Upper lobe of right lung (tissue), 1 donor: Measurements from ENCODE around the gene NUTF2. TPM values are rescaled to one million over a fixed set of nuclear protein-coding genes. Genes with fewer than 3 reads are reported as not detected.

ENCODE experiments used
- ATAC-seq: fragments of 200-7000 bp; cut with Tn5 transposase; one replicate; pipeline ENCODE4 v1.9.1; 2020; ENCODE audit warnings: mild to moderate bottlenecking, moderate library complexity
- DNase-seq: peaks from one replicate; pipeline ENCODE4 v3.0.0-alpha.2; 2020
- H3K27ac ChIP-seq: fragments of 200-600 bp; one replicate; pipeline ENCODE4 v1.8.0; 2022
- H3K27me3 ChIP-seq: fragments of 200-600 bp; one replicate; pipeline ENCODE4 v1.8.0; 2022; ENCODE audit warnings: mild to moderate bottlenecking
- H3K36me3 ChIP-seq: fragments of 200-600 bp; one replicate; pipeline ENCODE4 v1.8.0; 2022
- H3K4me1 ChIP-seq: fragments of 200-600 bp; one replicate; pipeline ENCODE4 v1.8.0; 2022
- H3K4me3 ChIP-seq: fragments of 200-600 bp; one replicate; pipeline ENCODE4 v1.8.0; 2022; ENCODE audit warnings: mild to moderate bottlenecking
- H3K9me3 ChIP-seq: fragments of 200-600 bp; one replicate; pipeline ENCODE4 v1.8.0; 2022
- CTCF ChIP-seq: fragments of 200-600 bp; IDR thresholded peaks from one replicate; pipeline ENCODE4 v1.8.0; 2022; ENCODE audit warnings: antibody characterized with exemption
- intact Hi-C: fragments of 100-400 bp; cut with DNase I; formaldehyde crosslinking; loops from one replicate; pipeline ENCODE4 v1.11.0; 2022
- total RNA-seq: library from RNA; stranded (reverse); fragmentation: NEBNext Ultra II Directional; extraction: Animal tissue kit (Norgen Biotek cat#: 25700); gene quantifications from one replicate; pipeline ENCODE4 v1.2.1, GENCODE V29; 2021
- donor health status: DM: no; HTN: yes; CAD: no; lungs with severe emphysema.

The NUTF2 gene
- total RNA-seq, 1 donor from 2014 or later = 55.0 TPM

- no peaks in the 10 kb centered on the region for H3K36me3 ChIP-seq
- TF ChIP-seq CTCF = no peak
- DNase-seq (no peak), ATAC-seq (no peak)
- H3K27ac ChIP-seq = no peak overlapping the region
- intact Hi-C loops = no loop called here
- no peaks in the 10 kb centered on the region for H3K9me3 ChIP-seq
- no peaks in the 10 kb centered on the region for H3K27me3 ChIP-seq
- H3K4me3 ChIP-seq = no peak overlapping the region
- no peaks in the 10 kb centered on the region for H3K4me1 ChIP-seq
Observed at GRCh38 chr16:67814567-67814966, 32.2 kb upstream of the NUTF2 start.

- ATAC-seq (no peak), DNase-seq (no peak)
- no peaks in the 10 kb centered on the region for H3K9me3 ChIP-seq
- TF ChIP-seq CTCF = no peak
- intact Hi-C loops = loop anchor here (10.0 kb wide), 1 partner anchor 104 kb away; no protein-coding TSS in a partner anchor
- H3K27ac ChIP-seq = no peak overlapping the region
- no peaks in the 10 kb centered on the region for H3K27me3 ChIP-seq
- no peaks in the 10 kb centered on the region for H3K4me1 ChIP-seq
- no peaks in the 10 kb centered on the region for H3K36me3 ChIP-seq
- no peak overlapping the region for H3K4me3 ChIP-seq
Observed at GRCh38 chr16:67820608-67821259, 26.0 kb upstream of the NUTF2 start.

GRCh38 chr16:67822511-67822910, 24.2 kb upstream of the NUTF2 start:
- no peaks in the 10 kb centered on the region for H3K4me1 ChIP-seq
- intact Hi-C loops = loop anchor here (10.0 kb wide), 1 partner anchor 102 kb away; no protein-coding TSS in a partner anchor
- no peaks in the 10 kb centered on the region for H3K27me3 ChIP-seq
- no peaks in the 10 kb centered on the region for H3K9me3 ChIP-seq
- DNase-seq (no peak), ATAC-seq (no peak)
- no peak for TF ChIP-seq CTCF
- no peak overlapping the region for H3K27ac ChIP-seq
- no peak overlapping the region for H3K4me3 ChIP-seq
- H3K36me3 ChIP-seq = no peaks in the 10 kb centered on the region

GRCh38 chr16:67825119-67825518, 21.6 kb upstream of the NUTF2 start:
- no peak for TF ChIP-seq CTCF
- intact Hi-C loops = loop anchor here (10.0 kb wide), 1 partner anchor 100 kb away; no protein-coding TSS in a partner anchor
- ATAC-seq = no peak

GRCh38 chr16:67825906-67826305, 20.8 kb upstream of the NUTF2 start:
- TF ChIP-seq CTCF = no peak
- Histone ChIP-seq H3K27ac (no peak overlapping the region), H3K4me1 (no peaks in the 10 kb centered on the region), H3K9me3 (no peaks in the 10 kb centered on the region), H3K27me3 (no peaks in the 10 kb centered on the region), H3K4me3 (no peak overlapping the region), H3K36me3 (peaks cover 29% of the 10 kb centered on the region)
- ATAC-seq (no peak), DNase-seq (no peak)
- intact Hi-C loops = loop anchor here (10.0 kb wide), 1 partner anchor 99 kb away; no protein-coding TSS in a partner anchor

More at GRCh38 chr16:67825119-67825518, 21.6 kb upstream of the NUTF2 start:
- Histone ChIP-seq H3K4me1 (no peaks in the 10 kb centered on the region), H3K9me3 (no peaks in the 10 kb centered on the region), H3K27me3 (no peaks in the 10 kb centered on the region), H3K4me3 (no peak overlapping the region), H3K27ac (no peak overlapping the region), H3K36me3 (peaks cover 21% of the 10 kb centered on the region)
- DNase-seq = no peak
